Measurements from ENCODE around the gene PPFIA4.
A peak's percentile ranks its signal among the peaks of the same experiment; 100 is the strongest.

PPFIA4 gene

DNA sequence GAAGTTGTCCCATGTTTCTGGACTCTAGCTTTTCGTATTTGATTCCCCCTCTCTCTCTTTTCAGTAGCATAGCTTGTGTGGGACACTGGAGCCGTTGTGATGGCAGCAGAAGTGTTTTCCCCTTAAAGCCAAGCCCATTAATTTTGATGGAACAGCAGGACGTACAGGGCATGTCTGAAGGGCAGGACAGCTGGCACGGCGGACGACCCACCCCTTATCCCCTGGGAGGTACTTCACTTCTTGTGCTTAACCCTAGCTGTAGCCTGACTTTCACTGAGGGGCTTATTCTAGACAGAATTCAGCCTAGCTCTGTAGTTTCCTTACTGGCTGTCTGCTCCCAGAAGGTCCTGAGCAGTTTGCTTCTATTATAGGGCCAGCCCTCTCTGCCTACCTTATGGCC is 8.6 kb upstream of the PPFIA4 start:
- FAIRE-seq = no peak

DNA sequence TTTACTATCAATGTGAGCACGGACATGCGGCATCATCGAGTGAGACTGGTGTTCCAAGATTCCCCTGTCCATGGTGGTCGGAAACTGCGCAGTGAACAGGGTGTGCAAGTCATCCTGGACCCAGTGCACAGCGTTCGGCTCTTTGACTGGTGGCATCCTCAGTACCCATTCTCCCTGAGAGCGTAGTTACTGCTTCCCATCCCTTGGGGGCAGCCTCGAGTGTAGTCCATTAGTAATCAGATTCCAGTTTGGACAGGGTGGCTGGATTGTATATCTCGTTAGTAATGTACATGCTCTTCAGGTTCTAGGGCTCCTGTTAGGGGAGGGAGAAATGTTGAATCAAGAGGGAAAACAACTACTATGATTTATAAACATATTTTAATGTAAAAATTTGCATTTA is 3.4 kb upstream of the PPFIA4 start:
- FAIRE-seq = peak; percentile 91

DNA sequence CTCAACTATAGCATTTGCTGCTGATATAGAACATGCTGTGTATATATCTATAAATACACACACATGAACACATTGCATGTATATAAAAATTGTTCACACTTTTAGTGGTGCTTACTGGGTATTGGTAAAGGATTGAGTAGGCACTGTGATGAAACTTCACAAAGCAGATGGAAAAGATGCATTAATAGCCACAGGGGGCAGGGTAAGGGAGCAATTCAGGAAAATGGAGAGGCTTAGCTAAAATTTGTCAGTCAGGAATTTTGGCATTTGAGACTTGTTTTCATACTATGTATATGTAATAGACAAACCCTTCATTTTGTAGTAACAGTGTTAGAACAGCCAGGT is 633 bp upstream of the PPFIA4 start:
- no peak for FAIRE-seq

DNA sequence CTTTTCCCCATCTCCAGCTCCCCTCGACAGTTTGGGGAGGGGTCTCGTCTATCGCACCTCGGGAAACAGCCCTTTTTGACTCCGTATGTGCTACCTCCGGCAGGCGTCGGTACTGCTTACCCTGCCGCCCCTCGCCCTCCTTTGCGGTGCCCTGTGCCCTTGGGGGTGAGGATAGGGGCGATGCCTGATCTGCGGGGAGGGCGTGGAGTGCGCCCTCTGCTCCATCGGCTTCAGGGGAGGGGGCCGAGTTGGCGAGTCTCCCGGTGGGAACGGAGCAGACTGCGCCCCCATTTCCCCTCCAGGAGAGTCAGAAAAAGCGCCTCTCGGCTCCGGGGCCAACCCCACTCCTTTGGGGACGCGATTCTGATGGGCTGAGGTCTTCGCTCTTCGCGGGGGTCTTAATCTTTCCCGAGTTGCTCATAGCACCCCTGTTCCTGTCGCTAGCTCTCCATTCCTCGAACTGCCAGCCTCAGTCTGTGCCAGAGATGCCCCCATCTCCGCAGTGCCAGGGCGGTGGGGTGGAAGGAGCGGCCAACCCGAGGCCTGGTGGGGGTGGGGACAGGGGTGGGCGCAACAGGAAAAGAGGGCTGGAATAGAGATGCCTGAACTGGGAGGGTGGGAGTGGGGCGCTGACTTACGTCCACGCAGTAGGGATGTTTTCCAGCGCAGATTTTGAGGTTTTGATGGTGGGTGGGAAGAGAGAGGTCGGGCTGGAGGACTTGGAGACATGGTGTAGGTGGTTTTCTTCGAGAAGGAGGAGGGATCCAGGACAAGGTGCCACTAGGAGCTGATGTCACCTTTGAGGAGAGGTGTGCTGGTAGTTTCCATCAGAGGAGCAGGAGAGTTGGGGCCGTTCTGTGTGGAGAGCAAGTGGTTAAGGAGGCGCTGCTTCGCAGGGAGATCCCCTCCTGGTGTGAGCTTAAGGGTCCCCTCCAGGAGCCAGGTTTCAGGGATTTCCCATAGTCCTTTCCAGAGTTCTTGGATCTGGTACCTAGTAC is 674 bp downstream of the PPFIA4 start:
- no peak for FAIRE-seq

DNA sequence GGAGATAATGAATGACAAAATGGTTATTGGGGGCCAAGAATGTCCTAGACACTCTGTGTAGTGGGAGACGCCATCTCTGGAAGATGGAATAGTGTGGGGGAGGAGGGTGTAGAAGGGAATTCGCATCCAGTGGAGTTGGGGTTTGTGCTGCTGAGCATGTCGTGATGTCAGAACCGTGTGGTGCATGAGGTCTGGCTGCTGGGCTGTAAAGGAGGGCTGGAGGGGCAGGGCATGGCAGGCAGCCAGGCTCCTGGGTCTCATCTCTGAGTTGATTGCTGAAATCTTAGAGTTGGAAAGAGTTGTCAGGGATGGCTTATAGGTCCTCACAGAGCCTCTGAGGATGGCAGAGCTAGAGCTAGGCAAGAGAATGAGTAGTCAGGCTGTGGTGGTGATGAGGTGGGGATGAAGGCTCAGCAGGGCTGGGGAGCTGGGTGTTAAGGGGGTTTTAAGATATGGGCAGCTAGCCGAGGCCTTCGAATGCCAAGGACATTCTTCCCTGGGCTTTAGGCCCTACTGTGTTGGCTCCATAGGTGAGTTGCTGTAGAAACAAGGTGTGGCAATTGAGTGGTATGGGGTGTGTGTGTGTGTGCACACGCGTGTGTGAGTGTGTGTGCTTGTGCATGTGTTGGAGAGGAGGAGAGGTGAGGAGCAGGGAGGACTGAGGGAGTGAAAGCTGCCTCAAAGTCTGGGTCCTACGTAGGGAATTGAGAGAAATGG is 1.9 kb downstream of the PPFIA4 start:
- no peak for FAIRE-seq

DNA sequence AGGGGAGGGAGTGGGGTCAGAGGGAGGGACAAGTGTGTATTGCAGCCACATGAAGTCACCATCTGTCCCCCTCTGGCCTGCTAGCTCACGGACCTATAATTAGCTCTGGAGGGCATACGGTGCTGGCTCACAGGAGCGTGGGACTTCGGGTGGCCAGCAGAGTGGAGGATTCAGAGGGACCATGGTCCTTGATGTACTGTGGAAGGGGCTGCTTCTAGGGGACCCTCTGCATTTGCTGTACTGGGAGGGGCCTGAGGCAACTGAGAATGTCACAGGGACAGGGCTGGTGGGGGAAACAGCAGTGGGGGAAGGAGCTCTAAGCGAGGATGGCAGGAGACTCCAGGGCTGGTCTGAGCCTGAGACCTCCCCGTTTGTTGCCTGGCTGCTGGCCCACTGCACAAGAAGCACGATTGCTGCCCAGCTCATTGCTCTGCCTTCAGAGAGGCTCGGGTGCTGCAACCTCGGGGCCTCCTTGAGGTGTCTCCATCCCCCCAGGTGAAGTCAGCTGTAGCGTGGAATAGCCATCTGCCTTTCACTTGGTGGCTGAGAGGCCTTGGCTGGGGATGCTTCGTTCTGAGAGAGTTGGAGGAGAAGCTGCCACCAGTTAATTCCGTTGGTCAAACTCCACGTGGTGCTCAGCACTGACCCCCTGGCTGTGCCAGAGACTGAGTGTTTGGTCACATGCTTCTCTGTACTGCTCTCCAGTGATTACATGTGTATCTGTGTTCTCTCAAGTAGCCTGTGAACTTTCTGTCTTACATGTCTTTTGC is 2.7 kb downstream of the PPFIA4 start:
- FAIRE-seq = no peak

DNA sequence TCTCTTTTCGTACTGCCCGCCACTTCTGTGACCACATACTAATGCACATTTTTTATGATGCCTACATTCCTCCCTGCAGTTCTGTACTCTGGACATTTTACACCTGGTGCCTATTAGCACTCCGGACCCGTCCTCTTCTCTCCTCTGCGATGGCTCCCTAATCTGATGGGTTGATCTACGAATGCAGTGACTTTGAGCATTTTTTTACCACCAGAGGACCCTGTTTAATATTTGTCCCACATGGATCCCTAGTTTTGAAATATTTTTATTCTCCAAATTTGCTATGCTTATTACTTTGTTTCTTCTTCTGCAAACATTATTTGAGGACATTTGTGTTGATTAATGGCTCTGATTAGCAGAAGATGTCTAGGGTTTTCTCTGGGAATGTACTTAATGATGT is 5.2 kb downstream of the PPFIA4 start:
- no peak for FAIRE-seq

DNA sequence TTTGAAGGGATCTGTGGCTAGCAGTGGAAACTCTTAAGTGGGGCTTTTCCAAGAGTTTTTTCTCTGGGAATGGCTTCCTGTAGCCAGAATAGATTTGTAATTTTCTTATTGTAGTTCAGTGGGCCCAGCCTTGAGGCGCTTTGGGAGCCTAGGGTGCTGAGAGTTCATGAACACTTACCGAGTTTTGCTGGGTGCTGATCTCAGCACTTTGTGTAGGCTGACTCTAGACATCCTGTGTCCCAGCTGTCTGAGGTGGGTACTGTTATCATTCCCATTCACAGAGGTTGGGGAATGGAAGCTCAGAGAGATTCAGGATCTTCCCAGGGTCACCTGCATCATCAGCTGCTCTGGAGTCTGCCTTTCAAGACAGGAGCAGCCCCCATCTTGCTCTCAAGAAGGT is 7.0 kb downstream of the PPFIA4 start:
- no peak for FAIRE-seq

DNA sequence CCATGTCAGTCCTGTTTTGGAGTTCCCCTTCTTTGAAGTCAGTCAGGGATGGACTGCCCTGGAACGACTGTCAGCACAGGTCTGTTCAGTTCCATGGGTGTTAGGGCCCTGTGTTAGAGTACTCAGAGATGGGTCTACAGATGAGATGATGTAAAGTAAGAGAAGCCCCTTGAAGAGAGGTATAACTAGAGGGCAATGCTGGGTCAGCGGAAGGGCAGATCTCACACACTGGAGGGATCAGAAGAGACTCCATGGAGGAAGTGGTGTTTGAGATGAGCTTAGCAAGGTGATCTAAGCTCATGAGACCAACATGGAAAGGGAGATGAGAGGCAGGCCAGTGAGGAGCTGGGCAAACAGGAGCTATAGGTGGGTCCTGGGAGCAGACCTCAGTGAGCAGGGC is 7.6 kb downstream of the PPFIA4 start:
- FAIRE-seq = no peak

DNA sequence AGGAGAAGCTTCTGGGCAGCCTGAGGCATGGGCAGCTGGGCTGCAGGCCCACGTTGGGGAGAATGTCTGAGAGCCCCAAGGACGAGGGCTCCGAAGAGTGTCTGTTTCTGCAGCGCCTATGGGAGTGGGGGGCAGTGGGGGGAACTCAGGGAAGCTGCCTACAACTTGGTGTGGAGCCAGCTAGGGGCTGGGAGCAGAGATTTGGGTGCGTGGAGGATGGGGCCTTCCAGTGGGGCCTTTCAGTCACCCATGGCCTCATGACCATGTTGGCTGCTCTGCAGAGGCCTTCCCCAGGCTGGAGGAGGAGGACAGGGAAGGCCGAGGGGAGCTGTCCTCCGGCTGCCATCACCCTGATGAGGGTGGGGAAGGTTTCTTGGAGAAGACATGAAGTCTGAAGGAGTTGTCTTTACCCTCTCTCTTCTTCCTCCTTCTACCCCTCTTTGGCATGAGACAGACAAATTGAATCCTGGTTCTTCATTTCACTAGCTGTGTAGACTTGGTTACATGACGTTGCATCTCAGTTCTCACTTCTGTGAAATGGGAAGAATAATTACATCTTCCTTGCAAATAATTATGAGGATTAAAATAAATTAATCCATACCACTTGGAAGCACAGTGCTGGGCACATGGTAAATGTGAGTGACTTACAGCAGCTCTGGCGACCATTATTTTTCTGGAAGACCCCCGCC is 8.3 kb downstream of the PPFIA4 start:
- FAIRE-seq = no peak

DNA sequence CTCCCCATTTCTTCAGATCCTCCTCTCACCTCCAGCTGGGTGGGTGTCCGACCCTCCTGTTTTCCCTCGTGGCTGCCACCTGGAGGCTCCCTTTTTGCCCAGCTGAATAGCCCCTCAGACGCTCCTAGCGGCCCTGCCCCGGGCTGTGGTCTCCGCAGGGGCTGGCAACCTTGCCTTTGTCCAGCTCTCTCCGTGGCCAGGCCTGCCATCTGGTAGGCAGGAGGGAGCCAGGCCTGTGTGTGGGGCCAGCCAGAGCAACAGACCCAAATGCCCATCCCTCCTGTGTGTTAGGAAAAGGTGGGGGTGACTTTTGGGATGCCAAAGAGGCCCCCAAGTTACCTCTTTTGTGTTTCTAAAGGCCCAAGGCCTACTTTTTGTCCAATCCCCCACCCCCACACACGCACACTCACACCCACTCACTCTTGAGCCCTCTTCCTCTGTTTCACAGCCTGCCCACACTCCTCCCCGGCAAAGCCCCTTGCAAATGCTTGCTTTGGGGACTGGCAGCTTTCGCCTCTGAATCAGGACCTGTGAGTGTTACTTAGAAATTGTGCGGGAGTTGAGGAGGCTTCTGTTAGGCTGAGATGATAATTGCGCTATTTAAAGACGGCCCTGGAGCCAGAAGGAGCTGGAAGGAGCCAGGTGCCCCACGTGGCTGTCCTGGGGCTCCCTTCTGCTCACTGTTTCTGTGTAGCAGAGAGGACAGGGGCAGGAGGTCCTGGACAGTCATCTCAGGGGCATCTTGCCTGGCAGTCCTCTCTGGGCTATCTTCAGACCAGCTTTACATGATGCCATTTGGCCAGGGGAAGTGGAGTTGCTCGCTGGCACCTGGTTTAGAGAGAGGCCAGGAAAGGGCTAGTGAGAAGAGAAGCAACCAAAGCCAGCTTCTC is 9.1 kb downstream of the PPFIA4 start:
- no peak for FAIRE-seq

DNA sequence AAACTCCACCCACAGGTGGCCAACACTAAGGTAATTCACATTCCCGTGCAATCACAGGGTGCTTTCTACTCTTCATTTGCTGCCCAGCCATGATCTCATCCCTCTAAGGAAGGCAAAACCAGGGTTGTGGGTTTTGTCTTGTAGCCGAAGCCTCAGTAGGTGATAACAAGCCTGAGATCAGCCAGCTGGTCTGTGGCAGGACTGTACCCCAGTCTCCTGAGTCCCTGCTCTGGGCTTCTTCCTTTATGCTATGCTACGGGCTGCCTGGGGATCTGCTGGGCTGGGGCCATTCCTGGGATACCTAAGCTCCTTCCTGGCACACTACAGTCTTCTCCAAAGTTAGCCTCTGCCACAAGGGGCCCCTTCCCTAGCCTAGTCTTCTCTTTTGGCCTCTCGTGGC is 9.8 kb downstream of the PPFIA4 start:
- FAIRE-seq = no peak

DNA sequence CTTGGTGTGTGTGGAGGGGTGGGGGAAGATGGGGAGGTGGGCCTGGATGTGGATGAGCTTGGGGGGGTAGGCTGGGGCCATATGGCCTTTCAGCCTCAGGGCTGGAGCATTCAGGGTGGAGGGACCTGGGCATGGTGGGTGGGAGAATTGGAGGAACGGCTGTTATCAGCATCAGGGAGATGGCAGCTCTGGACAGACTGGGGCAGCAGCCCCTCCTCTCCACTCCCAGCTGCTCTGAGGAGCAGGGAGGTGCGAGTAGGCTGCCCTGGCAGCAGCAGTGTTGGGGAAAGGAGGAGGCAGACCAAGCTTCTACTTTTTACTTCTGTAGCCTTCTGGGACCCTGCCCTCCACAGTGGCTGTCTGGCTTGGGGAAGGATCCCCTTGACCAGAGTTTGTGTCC is 10.2 kb downstream of the PPFIA4 start:
- FAIRE-seq = no peak

DNA sequence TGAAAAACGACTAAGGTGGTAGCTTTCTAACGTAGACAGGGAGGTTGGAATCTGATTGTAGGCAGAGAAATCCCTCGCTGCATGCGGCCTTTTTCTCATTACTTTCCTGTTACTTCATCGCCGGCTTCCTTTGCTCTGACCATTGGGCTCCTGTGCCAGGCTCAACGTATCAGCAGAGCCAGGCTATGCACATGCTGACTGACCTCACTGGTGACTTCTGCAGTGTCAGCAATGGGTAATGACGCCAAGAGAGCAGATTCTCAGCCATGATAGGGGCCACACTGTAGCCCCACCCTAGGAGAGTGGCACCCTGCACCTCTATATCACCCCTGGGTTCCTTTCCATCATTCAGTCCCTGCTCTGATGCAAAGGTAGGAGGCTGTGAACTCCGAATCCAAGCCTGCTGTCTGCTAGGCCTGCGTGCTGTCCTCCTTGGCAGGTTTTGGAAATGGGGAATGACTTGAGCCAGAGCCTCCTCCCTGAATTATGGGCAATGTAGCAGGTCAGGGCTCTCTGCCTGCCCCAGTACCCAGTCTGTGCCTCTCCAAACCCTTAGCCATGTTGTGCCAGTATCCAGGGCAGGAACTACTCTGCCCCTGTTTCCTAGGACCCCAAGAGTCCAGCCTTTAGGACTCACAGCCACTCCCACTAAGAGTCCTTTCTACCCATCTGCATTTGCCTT is 11.4 kb downstream of the PPFIA4 start:
- no peak for FAIRE-seq

DNA sequence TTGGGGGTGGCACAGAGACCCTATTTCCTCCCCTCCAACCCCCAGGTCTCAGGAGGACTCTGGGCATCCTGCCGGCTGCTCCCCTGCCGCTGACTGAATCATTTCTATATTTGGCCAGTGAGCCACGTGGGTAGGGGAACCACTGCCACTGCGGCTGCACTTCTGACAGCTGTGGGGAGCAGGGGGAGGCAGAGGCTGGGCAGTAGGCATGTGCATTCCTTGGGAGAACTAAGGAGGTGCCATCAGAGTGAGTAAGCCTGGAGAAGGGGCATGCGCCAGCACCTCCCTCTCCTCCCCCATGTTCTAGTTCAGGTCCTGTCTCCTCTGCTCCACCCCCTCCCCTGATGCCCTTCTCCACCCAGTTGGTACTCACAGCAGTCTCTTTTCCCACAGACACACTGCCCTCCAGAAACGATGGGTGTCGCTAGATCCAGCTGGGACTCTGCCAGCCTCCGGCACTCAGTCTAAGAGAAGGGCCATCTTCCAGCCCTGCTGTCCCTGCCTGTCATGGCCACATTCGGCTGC is 12.0 kb downstream of the PPFIA4 start:
- no peak for FAIRE-seq

DNA sequence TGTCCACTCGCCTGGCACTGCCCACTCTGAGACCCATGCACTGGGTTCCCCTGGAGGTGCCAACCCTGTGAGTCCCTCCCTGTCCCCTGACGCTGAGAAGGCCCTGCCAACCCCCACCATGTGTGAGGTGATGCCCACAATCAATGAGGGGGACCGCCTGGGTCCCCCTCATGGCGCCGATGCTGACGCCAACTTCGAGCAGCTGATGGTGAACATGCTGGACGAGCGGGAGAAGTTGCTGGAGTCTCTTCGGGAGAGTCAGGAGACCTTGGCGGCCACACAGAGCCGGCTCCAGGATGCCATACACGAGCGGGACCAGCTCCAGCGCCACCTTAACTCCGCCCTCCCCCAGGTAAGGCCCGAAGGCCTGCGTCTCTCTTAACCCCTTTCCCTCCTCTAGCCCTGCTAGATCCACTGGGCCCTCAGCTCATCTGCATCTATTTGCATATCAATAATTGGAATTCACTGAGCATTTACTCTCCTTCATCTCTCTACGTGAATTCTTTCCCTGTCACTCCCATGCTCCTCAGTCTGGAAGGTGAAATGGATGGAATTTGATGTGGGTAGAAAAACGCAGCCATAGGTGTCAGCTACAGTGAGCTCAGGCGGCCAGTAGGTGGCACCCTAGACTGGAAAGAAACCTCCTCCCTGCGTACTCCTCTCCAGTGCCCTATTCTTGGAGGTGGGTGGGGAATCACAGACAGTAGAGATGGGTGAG is 12.8 kb downstream of the PPFIA4 start:
- peak; percentile 92 for FAIRE-seq

DNA sequence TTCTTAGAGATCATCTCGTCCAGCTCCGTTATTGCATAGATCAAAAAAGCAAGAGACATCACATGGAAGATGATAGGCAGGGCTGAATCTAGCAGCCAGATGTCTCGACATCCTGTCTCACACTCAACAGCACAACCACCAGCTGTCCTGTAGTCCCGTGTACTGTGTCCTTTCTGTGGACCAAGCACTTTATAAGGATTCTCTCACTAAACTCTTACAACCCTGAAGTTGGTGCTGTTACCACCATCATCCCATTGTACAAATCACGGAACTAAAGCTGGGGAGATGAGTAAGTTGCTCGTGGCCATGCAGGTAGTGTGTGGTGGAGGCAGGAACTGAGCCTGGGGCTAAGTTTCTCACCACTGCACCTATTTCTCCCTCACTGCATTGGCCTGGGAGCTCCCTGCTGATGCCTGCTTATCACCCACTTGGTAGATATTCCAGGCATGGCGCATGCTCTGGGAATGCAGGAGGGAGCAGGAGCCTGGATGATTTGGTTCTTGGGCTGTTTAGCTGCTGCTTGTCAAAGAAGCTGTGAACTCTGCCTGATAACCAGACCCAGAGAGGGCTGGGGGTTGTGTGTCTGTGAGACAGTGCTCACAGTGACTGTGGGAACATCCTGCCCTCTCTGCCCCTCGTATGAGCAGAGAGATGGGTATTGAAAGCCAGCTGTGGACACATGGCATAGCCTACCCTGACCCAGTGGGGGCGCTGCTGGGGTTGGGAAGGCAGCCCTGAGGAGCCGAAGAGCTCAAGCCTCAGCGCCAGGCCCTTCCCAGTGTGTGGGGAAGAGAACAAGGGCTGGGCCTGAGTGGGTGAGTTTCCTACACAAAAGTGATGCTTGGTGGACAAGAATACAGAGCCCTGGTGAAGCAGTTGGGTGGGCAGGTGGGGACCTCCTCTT is 13.6 kb downstream of the PPFIA4 start:
- no peak for FAIRE-seq

DNA sequence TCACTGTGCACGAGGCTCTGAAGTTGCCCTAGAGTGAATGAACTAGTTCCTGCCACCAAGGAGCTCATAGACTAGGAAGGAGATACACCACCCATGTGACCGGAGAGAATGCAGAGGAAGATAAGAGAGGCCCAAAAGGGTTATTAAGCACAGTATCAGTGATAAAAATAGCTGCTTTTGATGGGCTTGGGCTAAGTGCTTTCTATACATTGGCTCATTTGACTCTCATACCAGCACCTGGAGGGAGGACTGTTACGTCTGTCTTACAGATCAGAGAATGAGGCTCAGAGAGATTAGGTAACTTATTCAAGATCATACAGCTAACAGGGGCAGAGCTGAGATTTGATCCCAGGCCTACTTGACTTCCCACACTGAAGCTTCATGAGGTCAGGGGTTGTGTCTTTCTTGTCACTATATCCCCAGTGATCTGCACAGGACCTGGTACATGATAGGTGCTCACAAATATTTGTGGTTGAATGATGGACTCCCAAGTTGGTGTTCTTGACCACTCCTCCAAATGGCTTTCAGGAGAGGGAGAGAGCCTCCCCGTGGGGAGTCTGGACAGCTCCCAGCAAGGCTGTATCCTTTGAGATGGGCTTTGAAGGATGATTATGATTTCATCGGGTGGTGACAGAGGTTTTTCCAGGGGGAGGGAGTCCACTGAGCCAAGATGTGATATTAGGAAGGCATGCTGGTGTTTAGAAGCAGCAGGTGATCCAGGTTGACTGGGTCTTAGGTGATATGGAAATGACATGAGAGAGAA is 14.4 kb downstream of the PPFIA4 start:
- FAIRE-seq = no peak
